ENCODE measurements around the gene ALDH4A1.

Gene ALDH4A1

GRCh38 chr1:18866314-18866713, 36.0 kb downstream of the ALDH4A1 start:
- H3K4me3 ChIP-seq (ENCODE audit: low read length) = no peak overlapping the region
- H3K27me3 ChIP-seq (ENCODE audit: low read depth, low read length) = no peaks in the 10 kb centered on the region
- no peak for TF ChIP-seq EZH2phosphoT487 (IDR thresholded peaks at IDR 0.05; ENCODE audit: low read depth)
- no peak for TF ChIP-seq CTCF (IDR thresholded peaks at IDR 0.05; ENCODE audit: low read depth, low read length)
- no peaks in the 10 kb centered on the region for H4K20me1 ChIP-seq (ENCODE audit: insufficient read depth, low read length)
- H3K36me3 ChIP-seq (replicated peaks; ENCODE audit: low read depth, low read length) = no peaks in the 10 kb centered on the region
- H3K79me2 ChIP-seq (ENCODE audit: low read length) = no peaks in the 10 kb centered on the region
- no peak overlapping the region for H3K9ac ChIP-seq (ENCODE audit: low read length)
- H2AFZ ChIP-seq (ENCODE audit: low read depth, low read length) = no peak overlapping the region
- no peak overlapping the region for H3K4me2 ChIP-seq (ENCODE audit: low read length)
- no peak overlapping the region for H3K27ac ChIP-seq (ENCODE audit: low read length)
- H3K4me1 ChIP-seq (ENCODE audit: low read length) = no peaks in the 10 kb centered on the region
- no peaks in the 10 kb centered on the region for H3K9me3 ChIP-seq (ENCODE audit: insufficient read depth, low read length)

- no peaks in the 10 kb centered on the region for H3K4me1 ChIP-seq (ENCODE audit: low read length)
- no peak overlapping the region for H2AFZ ChIP-seq (ENCODE audit: low read depth, low read length)
- H3K9me3 ChIP-seq (ENCODE audit: insufficient read depth, low read length) = no peaks in the 10 kb centered on the region
- no peaks in the 10 kb centered on the region for H3K27me3 ChIP-seq (ENCODE audit: low read depth, low read length)
- no peak overlapping the region for H3K4me2 ChIP-seq (ENCODE audit: low read length)
- H3K79me2 ChIP-seq (ENCODE audit: low read length) = no peaks in the 10 kb centered on the region
- no peak for TF ChIP-seq EZH2phosphoT487 (IDR thresholded peaks at IDR 0.05; ENCODE audit: low read depth)
- TF ChIP-seq CTCF (IDR thresholded peaks at IDR 0.05; ENCODE audit: low read depth, low read length) = no peak
- no peak overlapping the region for H3K27ac ChIP-seq (ENCODE audit: low read length)
- H3K36me3 ChIP-seq (replicated peaks; ENCODE audit: low read depth, low read length) = no peaks in the 10 kb centered on the region
- no peak overlapping the region for H3K9ac ChIP-seq (ENCODE audit: low read length)
- H4K20me1 ChIP-seq (ENCODE audit: insufficient read depth, low read length) = no peaks in the 10 kb centered on the region
- H3K4me3 ChIP-seq (ENCODE audit: low read length) = no peak overlapping the region
These were observed 37.2 kb downstream of the ALDH4A1 start for GRCh38 chr1:18865176-18865575.

GRCh38 chr1:18861590-18861989, 40.8 kb downstream of the ALDH4A1 start:
- H3K36me3 ChIP-seq (replicated peaks; ENCODE audit: low read depth, low read length) = no peaks in the 10 kb centered on the region
- TF ChIP-seq CTCF (IDR thresholded peaks at IDR 0.05; ENCODE audit: low read depth, low read length) (no peak), EZH2phosphoT487 (IDR thresholded peaks at IDR 0.05; ENCODE audit: low read depth) (no peak)
- no peaks in the 10 kb centered on the region for H3K79me2 ChIP-seq (ENCODE audit: low read length)
- no peak overlapping the region for H3K4me2 ChIP-seq (ENCODE audit: low read length)
- no peak overlapping the region for H3K27ac ChIP-seq (ENCODE audit: low read length)
- no peak overlapping the region for H2AFZ ChIP-seq (ENCODE audit: low read depth, low read length)
- no peaks in the 10 kb centered on the region for H3K4me1 ChIP-seq (ENCODE audit: low read length)
- no peak overlapping the region for H3K9ac ChIP-seq (ENCODE audit: low read length)
- H3K27me3 ChIP-seq (ENCODE audit: low read depth, low read length) = no peaks in the 10 kb centered on the region
- no peaks in the 10 kb centered on the region for H4K20me1 ChIP-seq (ENCODE audit: insufficient read depth, low read length)
- H3K4me3 ChIP-seq (ENCODE audit: low read length) = no peak overlapping the region
- H3K9me3 ChIP-seq (ENCODE audit: insufficient read depth, low read length) = no peaks in the 10 kb centered on the region

GRCh38 chr1:18861082-18861481, 41.3 kb downstream of the ALDH4A1 start:
- H3K27ac ChIP-seq (ENCODE audit: low read length) = no peak overlapping the region
- H3K4me3 ChIP-seq (ENCODE audit: low read length) = no peak overlapping the region
- H3K27me3 ChIP-seq (ENCODE audit: low read depth, low read length) = no peaks in the 10 kb centered on the region
- H3K4me1 ChIP-seq (ENCODE audit: low read length) = no peaks in the 10 kb centered on the region
- no peaks in the 10 kb centered on the region for H4K20me1 ChIP-seq (ENCODE audit: insufficient read depth, low read length)
- H3K9me3 ChIP-seq (ENCODE audit: insufficient read depth, low read length) = no peaks in the 10 kb centered on the region
- no peak overlapping the region for H2AFZ ChIP-seq (ENCODE audit: low read depth, low read length)
- H3K4me2 ChIP-seq (ENCODE audit: low read length) = no peak overlapping the region
- no peaks in the 10 kb centered on the region for H3K79me2 ChIP-seq (ENCODE audit: low read length)
- no peak overlapping the region for H3K9ac ChIP-seq (ENCODE audit: low read length)
- no peaks in the 10 kb centered on the region for H3K36me3 ChIP-seq (replicated peaks; ENCODE audit: low read depth, low read length)
- no peak for TF ChIP-seq CTCF (IDR thresholded peaks at IDR 0.05; ENCODE audit: low read depth, low read length)
- no peak for TF ChIP-seq EZH2phosphoT487 (IDR thresholded peaks at IDR 0.05; ENCODE audit: low read depth)
